Fibroblast of lung (primary cell): ENCODE data around the gene BTBD17.

Experiments used
- EZH2 ChIP-seq: IDR thresholded peaks from 2 replicates; pipeline ENCODE4 v1.5.1; 2012; ENCODE audit warnings: low read length, control low read depth, mild to moderate bottlenecking; ENCODE audit errors: missing control alignments
- TF ChIP-seq, protein P1 (sequence below), 2 donors: IDR thresholded peaks in 1 of 2; conservative IDR thresholded peaks in 1 of 2; 1 replicate in 1 of 2; 2 replicates in 1 of 2; pipeline ENCODE4 v1.5.1; 2011 to 2012; ENCODE audit warnings: low read length in 2 of 2, control low read depth in 1 of 2, inconsistent platforms in 1 of 2, low read depth in 1 of 2, mild to moderate bottlenecking in 1 of 2

DNA sequence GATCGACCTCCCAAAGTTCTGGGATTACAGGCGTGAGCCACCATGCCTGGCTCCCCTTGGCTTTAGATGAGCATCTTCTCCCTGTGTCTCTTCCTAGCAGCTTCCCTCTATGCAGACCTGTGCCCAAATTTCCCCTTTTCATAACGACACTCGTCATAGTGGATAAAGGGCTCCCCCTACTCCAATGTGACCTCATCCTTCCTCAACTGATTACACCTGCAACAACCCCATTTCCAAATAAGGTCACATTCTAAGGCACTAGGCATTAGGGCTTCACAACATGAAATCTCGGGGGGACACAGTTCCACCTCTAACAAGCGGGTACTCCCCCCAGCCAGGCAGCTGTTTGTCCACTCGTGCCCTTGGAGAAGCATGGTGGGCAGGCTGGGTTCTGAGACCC, 25.4 kb downstream of the BTBD17 start:
- TF ChIP-seq, protein P1, sequence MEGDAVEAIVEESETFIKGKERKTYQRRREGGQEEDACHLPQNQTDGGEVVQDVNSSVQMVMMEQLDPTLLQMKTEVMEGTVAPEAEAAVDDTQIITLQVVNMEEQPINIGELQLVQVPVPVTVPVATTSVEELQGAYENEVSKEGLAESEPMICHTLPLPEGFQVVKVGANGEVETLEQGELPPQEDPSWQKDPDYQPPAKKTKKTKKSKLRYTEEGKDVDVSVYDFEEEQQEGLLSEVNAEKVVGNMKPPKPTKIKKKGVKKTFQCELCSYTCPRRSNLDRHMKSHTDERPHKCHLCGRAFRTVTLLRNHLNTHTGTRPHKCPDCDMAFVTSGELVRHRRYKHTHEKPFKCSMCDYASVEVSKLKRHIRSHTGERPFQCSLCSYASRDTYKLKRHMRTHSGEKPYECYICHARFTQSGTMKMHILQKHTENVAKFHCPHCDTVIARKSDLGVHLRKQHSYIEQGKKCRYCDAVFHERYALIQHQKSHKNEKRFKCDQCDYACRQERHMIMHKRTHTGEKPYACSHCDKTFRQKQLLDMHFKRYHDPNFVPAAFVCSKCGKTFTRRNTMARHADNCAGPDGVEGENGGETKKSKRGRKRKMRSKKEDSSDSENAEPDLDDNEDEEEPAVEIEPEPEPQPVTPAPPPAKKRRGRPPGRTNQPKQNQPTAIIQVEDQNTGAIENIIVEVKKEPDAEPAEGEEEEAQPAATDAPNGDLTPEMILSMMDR (conservative IDR thresholded peaks at IDR 0.05 in 1 of 2, IDR thresholded peaks at IDR 0.05 in 1 of 2; ENCODE audit: low read depth in 1 of 2, low read length in 2 of 2): no peak
- no peak for TF ChIP-seq EZH2
